HK-2 (cell line): ENCODE results near the gene HSP90AA1.
A peak's percentile ranks its signal among the peaks of the same experiment; 100 is the strongest.
"Not testable (repeated sequence)": the region's sequence is repeated elsewhere in the genome, so short reads cannot be mapped to it uniquely, and the experiment has no call there.

Experiments
- DNase-seq: peaks from one replicate; pipeline ENCODE4 v3.0.0-alpha.2; 2018; ENCODE audit not compliant: unreplicated experiment

HSP90AA1 gene

DNA sequence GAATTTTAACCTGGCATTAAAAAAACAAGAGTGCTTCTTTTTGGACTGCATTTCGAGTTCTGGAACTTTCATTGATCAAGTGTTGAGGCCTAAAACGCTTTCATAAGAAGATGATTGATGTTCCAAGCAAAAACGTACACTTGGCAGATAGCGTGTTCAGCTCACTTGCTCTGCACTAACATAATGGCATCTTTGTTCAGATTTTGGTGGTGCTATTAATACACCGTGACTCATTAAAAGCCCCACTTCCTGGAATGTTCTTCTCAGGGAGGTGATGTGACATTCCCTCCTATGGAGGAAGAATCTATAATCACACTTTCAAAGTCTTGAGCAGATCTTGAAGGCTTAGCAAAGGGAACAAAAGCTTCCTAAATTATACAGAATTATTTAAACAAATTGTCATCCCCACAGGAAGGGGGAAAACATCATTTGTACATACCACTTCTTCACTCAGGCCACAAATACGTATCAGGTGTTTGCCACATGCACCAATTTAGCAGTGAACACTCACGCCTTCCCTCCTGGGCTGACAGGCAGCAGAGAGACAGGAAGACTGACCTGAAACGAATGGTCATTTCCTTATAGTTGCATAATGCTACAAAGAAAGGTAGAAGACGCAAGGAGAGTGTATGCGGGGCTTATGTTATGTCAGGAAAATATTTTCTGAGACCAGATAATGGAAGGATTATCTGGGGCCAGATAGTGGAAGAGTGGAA is 15.4 kb downstream of the HSP90AA1 start:
- no peak for DNase-seq

DNA sequence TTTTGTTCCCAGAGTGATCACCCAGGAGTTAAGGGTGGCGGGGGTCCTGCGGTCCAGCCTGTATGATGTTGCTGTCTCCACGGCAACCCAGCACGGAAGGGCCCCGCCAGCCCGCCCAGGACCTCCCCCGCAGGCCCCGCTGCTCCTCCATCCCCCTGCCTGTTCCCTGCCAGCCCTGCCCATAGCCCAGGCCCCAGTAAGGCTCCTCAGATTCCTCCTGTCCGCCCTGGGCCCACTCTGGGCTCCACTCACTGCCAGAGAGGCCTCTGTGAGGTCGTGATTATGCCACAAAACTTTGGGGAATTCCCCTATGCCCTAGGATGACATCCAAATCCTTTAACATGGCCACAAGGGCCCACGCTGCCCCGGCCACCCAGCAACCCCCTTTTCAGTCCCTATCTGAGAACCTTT is 20.8 kb downstream of the HSP90AA1 start:
- DNase-seq = no peak

DNA sequence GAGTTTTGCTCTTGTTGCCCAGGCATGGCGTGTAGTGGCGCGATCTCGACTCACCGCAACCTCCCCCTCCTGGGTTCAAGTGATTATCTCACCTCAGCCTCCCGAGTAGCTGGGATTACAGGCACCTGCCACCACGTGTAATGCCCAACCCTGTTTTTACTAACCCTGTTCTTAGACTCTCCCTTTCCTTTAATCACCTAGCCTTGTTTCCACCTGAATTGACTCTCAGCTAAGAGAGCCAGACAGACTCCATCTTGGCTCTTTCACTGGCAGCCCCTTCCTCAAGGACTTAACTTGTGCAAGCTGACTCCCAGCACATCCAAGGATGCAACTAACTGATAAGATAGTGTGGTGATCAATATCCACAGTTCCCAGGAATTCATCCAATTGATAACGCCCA is 22.3 kb downstream of the HSP90AA1 start:
- not testable (repeated sequence) for DNase-seq

DNA sequence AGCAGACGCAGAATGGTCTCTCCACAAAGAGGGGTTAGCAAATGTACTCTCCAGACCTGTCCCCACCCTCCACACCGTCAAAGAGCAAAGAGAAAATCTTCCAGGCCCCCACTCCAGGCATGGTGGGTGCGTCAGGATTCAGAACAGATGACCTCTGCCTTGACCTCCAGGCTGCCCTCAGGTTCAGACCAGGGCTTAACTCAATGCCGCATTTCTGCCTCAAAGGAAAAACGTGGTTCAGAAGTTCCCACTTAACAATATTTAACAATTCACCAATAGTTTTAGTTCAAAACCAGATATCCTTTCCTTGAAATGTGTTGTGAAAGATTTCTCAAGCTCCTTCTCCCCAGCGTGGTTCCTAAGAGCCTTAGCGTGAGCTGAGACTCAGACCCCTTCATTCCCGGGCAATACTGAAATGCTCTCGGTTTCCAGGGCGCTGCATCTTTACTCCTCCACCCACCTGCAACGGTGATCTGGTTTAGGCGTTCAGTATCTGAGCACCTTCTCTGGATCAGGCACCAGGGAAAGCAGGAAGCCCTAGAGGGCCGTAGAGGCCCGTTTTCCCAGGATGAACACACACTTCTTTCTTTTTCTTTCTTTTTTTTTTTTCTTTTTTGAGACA is 22.9 kb downstream of the HSP90AA1 start:
- no peak for DNase-seq

DNA sequence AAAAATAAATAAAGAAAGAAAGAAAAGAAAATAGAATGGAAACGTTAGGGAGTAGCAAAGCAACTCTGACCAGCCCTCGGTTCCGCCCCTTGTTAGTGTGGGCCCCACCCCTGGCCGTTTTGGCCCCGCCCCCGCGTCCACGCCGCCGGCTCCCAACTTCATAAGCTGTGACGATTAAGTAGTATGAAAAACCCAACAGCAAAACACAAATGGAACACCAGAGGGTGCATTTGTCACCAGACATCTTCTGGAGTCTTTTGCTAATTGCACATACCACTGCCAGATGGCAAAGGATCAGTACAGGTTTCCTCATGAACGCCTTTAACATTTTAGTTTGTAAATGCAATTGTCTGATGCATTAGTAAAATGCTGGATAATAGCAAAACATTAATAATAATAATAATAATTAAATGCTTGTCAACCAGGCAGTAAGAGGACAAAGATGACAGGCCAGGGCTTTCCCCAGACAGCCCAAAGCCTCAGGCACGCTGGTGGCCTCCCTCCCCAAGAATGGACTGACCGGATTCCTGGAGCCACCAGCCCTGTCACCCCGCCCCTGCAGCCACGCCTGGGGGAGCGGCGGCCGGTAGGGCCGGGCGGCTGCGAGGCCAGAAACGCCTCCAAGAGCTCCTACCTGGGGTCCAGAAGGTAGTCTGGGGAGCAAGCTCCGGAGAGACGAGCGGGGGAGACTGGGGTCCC is 23.6 kb downstream of the HSP90AA1 start:
- peak; percentile 70 for DNase-seq

DNA sequence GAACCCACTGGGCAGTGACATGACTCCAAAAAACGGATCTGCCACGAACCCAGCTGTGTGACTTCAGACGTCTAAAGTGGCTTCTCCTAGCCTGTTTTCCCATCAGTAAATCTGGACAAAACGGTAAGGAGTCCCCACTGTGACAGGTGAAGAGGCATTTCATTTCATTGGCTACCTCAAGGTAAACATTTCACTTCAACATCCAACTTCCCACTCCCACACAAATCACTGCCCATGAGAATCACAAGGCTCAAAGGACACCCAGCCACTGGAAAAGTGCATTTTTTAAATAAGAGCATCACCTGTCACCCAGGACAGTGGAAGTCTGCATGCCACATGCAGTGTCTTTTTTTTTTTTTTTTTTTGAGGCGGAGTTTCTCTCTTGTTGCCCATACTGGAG is 27.9 kb downstream of the HSP90AA1 start:
- DNase-seq = no peak

DNA sequence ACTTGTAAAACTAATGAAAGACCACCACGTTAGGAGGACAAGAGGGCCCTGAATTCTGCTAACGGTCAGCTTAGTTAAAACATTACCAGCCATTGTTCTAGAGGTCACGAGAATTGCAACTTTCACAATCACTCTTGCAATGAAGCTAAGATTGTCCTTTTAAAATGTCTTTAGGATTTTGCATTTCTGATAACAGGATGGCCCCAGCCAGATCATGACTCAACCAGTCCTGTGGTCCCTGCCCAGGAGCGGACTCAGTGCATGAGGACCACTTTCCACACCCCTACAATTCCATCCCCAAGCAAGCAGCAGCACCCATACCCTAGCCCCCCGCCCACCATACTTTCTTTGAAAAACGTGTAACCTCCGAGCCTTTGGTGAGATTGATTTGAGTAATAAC is 28.7 kb downstream of the HSP90AA1 start:
- no peak for DNase-seq

DNA sequence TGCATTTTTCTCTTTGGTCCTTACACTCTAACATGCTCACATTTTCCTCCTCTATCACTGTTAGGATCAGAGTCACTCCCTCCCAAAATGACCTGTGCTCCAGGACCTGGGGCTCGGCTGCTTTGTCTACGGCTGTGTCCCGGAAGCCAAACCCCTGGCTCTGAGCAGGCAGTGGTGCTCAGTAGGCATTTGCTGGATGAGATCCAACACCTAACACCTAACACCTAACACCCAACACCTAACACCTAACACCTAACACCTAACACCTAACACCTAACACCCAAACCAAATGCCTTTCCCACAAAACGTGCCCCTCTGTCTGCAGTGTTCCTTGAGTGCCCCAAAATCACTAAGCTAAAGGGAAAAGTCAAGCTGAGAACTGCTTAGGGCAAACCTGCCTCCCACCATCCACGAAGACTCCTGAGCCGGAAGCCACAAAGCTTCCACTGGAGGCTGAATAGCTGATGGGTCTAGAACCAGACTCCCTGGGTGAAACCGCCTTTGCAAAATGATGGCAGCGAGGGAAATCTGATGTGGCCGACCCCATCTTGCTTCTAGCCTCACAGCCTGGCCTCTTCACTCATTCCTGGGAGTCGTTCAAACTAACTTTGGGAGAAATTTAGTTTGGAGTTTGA is 29.2 kb downstream of the HSP90AA1 start:
- no peak for DNase-seq

DNA sequence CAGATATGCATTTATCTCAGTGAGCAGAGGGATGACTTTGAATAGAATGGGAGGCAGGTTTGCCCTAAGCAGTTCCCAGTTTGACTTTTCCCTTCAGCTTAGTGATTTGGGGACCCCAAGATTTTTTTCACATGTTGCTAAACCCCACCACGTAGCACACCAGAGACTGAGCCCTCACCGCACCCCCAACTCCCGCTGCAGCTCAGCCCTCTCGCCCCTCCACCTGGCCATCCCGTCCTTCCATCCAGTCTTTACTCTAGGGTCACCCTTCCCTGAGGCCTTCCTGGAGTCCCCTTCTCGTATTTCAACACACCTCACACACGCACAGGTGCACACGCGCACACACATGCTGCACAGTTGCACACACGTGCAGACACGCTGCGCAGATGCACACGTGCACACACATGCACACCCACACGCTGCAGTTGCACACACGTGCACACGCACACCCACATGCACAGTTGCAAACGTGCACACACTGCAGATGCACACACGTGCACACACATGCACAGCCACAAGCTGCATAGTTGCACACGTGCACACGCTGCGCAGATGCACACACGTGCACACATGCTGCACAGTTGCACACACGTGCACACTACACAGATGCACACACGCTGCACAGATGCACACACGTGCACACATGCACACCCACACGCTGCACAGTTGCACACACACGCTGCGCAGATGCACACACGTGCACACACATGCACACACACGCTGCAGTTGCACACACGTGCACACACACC is 30.0 kb downstream of the HSP90AA1 start:
- no peak for DNase-seq

DNA sequence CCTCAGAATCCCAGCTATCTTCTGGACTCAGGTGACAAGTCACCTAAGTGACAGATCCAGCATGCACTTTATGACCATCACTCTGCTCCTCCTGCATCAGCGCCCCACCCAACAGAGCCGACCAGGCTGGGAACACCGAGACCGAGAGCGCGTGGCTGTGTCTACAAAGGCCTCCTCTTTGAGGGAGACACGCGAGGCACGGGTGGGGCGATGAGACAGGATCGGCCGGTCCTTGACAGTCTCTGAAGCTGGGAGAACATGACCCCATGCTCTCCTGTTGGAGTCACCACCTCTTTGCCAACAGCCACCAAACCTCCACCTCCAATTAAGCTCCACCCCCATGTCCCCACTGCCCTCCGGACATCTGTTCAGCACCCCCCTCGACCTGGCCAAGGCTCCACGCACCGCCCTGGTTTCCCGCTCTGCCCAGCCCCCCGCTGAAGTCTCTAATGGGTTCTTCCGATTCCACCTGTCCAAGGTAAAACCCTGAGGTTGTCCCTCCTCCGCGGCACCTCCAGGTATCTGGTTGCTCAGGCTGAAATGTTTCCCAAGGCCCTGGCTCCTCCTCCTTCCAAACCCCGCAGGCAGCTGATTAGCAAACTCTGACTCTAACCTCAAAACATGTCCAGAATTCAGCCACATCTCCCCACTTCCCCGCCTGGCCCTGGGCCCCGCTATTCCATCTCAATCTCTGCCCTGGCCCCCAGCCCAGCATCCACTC is 31.5 kb downstream of the HSP90AA1 start:
- peak; percentile 28 for DNase-seq

DNA sequence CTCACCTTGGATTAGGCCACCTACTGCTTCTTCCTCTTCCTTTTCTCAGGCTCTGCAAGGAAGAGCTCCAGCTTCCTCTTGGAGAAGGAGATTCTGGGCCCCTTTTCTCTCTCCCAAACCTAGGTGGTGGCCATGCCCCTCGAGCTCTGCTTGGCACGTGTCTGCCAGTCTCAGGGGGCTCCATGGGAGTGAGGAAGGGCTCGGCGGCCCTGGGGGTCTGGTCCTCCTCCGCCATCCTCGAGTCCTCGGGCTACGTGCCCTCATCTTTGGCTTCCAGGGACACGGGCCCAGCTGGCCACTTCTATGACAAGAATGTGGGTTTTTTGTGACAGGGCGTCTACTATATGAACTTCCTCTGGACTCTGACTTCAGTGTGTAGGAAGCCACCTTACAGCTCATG is 34.3 kb downstream of the HSP90AA1 start:
- no peak for DNase-seq

DNA sequence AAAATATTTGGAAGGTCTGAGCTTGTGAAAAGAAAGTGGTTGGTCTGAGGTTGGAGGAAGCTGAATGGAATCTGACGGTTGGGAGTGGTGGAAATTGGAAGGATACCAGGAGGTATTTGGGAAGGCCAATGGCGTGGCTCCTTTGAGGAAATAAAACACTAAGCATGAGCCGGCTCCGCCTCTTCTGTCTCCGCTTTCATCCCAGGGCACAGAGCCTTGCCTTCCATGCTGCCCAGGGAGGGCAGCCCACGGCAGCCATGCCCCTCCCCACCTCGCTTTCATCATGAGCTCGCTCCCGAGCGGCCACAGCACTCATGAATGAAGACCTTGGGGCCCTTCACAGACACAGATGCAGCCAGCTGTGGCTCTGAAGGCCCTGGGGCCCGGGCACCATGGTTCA is 36.2 kb downstream of the HSP90AA1 start:
- DNase-seq = no peak

DNA sequence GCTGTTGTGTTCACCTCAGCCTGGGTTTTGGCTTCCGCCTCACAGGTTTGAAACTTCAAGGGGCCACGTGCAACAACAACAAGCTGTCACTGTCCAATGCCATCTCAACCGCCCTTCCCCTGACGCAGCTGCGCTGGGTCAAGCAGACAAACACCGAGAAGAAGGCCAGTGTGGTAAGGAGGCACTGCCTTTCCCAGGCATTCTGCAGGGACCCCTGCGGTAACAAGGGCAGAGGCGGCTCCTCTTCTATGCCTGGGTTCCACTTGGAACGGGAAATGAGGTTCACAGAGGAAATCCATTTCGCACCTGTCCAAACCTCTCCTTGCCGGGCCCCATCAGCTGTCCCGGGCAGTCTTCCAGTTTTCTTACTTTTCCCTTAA is 36.8 kb downstream of the HSP90AA1 start:
- DNase-seq = no peak

DNA sequence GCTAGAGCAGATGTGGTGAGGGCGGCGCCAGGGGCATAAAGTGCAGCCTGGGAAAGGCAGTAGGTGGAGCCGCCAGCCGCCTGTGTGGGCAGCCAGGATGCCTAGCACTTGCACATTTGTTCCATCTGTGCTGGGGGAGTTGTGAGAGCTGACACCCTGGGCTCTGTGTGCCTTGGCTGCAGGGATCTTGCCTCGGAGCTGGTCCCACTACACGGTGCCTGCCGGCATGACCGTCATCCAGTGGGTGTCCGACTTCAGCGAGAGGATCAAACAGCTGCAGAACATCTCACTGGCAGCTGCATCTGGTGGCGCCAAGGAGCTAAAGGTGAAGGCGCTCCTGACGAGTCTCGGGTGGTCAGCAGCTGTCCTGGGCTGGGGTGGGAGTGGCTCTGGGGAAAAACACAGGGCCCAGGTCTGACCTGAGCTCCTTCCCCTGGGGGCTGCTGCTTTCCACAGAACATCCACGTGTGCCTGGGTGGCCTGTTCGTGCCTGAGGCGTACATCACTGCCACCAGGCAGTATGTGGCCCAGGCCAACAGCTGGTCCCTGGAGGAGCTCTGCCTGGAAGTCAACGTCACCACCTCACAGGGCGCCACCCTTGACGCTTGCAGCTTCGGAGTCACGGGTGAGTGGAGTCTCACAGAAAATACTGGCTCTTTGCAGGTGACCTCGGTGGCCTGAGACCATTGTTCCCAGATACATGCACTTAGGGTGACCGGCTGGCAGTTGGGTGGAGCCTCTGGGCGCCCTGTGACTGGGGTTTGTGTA is 37.4 kb downstream of the HSP90AA1 start:
- no peak for DNase-seq

DNA sequence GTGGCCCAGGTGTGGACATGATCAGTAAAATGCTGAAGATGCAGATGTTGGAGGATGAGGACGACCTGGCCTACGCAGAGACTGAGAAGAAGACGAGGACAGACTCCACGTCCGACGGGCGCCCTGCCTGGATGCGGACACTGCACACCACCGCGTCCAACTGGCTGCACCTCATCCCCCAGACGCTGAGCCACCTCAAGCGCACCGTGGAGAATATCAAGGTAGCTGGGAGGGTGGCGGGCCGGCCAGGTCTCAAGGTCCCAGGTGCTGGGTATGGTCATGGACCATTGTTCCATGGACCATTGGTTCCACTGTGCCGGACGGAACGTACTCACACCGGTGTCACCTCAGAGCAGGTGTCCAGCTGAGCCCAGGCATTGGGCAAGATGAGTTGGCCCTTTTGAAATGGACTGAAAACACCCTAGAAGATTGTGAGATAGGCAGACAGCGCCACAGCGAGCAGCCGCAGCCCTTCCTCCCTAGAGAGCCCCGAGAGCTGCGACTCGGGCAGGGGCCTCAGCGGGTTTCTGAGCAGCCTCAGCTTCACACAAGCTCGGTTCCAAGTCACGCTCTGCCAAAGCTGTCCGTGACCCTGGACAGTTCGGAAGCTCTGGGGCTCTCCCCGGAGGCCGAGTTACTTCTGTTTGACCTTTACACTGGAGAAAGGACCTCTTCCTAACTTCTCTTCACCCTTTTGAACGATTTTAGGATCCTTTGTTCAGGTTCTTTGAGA is 38.9 kb downstream of the HSP90AA1 start:
- DNase-seq = no peak

DNA sequence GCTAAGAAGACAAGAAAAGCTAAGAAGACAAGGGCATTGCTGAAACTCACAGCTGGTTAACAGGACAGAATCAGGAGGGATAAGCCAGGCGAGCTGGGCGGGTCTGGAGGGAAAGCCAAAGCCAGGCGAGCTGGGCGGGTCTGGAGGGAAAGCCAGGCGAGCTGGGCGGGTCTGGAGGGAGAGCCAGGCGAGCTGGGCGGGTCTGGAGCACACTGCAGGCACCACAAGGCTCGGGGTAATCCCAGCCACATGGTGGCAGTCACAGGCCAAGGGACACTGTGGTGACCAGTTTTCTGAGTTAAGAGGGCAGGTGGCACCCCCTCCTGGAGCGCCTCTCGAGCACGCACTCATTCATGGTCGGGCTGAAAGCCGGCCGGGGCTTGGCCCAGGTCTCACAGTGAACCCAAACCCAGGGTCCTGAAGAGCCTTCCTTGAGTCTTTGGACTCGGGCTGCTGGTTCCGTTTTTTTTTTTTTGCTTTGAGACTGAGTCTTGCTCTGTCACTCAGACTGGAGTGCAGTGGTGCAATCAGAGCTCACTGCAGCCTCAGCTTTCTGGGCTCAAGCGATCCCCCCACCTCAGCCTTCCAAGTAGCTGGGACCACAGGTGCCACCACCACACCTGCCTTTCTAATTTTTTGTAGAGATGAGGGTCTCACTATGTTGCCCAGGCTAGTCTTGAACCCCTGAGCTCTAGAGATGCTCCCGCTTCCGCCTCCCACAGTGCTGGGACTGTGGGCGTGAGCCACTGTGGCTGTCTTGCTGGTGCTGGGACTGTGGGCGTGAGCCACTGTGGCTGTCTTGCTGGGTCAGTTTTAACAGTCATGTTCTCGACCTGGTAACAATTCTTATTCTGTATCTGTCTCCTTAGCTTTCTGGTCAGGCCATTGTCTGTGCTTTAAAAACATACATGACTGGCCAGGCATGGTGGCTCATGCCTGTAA is 40.2 kb downstream of the HSP90AA1 start:
- DNase-seq = peak; percentile 44

DNA sequence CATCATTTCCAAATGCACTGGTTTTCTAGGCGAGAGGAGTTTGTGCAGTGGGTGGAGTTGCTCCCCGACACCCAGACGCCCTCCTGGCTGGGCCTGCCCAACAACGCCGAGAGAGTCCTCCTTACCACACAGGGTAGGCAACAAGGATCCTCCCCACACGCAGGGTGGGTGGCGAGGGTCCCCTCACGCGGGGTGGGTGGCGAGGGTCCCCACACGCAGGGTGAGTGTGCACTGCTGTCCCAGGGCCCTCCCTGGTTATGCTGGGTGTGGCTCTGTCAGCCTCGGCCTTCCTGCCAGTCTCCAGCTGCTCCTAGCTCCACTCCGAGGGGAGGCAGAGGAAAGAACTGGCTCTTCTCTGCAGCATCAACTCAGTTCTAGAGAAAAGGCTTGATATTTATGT is 42.3 kb downstream of the HSP90AA1 start:
- DNase-seq = no peak

DNA sequence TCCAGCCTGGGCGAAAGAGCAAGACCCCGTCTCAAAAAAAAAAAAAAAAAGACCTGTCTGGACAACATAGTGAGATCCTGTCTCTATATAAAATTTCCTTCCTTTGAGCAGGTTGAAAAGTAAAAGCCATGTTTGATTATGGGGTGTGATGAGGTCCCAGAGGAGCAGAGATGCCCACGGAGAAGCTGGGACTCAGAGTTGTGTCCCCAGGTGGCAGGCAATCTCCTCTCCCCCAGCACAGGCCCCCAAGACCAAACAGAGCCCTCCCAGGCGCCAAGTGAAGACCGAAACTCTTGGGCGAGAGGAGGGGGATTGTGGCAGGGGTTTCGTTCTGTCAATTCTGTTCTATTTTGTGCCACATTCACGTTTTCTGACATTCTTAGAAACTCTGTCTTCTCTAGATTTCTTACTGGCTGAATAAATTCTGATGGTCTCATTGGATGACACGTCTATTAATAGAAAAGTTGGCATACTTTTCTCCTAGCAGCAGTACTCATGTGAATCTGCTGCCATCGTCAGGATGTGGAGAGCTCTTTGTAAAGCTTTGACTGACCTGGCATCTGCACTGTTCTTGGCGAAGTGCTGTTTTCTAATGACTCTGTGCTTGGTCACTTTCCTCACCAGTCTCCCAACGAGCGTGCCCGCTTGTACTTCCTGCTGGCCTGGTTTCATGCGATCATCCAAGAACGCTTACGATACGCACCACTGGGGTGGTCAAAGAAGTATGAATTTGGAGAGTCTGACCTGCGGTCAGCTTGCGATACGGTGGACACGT is 43.4 kb downstream of the HSP90AA1 start:
- no peak for DNase-seq
